ENCODE results near the gene RNF114. TPM values are rescaled to one million over a fixed set of nuclear protein-coding genes. Genes with fewer than 3 reads are reported as not detected.

RNF114 gene
- total RNA-seq, 2 donors from 2014 or later, result 82.0 to 181 TPM

DNA sequence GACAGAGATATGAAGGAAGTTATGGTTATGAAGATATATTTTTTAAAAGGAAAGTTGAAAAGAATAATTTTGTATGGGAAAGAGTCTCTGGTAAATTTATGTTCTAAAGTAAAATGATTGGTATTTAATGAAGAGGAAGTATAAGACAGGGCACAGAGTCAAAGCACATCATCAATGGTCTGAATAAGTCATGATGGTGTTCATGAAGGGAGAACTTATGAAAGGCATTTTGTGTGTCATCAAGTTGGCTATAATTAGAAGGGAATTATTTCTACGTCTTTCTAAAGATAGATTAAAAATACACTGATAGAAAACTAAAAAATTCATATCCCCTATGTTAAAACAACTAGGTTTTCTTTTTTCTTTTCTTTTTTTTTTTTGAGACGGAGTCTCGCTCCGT lies 25.2 kb downstream of the RNF114 start:
- DNase-seq (no peak), ATAC-seq (no peak)
- Histone ChIP-seq H3K9me3 (no peaks in the 10 kb centered on the region), H3K27me3 (no peaks in the 10 kb centered on the region), H3K36me3 (replicated peaks in 1 of 2; ENCODE audit: insufficient read depth in 1 of 2, low read depth in 2 of 2) (peaks cover 0 to 2% of the 10 kb centered on the region in 2 donors), H3K4me3 (no peak overlapping the region), H3K27ac (no peak overlapping the region), H3K4me1 (peaks cover 19% of the 10 kb centered on the region)
- intact Hi-C loops (cut with DNase I), result no loop called here
- WGBS, 2 donors, result 84 to 86% methylated on average over 4 of the region's 4 CpGs
- TF ChIP-seq, protein P1, sequence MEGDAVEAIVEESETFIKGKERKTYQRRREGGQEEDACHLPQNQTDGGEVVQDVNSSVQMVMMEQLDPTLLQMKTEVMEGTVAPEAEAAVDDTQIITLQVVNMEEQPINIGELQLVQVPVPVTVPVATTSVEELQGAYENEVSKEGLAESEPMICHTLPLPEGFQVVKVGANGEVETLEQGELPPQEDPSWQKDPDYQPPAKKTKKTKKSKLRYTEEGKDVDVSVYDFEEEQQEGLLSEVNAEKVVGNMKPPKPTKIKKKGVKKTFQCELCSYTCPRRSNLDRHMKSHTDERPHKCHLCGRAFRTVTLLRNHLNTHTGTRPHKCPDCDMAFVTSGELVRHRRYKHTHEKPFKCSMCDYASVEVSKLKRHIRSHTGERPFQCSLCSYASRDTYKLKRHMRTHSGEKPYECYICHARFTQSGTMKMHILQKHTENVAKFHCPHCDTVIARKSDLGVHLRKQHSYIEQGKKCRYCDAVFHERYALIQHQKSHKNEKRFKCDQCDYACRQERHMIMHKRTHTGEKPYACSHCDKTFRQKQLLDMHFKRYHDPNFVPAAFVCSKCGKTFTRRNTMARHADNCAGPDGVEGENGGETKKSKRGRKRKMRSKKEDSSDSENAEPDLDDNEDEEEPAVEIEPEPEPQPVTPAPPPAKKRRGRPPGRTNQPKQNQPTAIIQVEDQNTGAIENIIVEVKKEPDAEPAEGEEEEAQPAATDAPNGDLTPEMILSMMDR (IDR thresholded peaks at IDR 0.05), result no peak
- TF ChIP-seq POLR2A (IDR thresholded peaks at IDR 0.05), result no peak

DNA sequence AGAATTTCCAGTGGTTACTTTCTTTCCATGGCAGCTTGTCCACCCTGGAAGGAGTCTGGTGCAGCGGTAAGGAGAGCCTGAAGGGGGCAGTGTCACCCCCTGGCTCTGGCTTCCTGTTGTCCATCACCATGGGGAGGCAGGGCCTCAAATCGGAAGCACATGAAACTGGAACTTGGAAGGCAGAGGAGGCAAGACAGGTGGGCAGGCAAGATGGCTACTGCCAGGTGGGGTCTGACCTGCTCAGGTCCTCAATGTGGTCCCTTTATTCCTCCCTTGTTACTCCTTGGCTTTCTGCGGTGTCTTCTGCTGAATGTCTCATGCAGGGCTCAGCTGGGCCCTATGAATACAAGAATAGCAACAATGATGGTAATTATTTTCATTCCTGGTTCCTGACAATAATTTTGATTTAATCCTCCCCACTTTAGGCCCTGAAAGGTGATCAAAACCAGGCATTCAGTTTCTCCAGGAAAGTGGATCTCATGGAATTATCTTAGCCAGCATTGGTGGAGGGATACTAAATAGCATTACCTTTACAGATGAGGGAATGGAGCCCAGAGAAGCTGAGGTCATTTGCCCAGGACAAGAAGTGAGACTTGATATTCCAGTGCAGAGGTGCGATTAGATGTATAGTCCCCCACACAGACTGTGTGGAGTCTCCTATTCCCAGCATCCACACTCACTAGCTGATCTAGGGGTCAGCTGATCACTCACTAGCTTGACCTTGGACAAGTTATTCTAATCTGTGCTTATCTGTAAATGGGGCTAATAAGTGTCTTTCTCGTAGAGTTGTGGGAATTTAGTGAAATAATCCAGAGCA lies 29.0 kb downstream of the RNF114 start:
- WGBS, 2 donors, result 46 to 49% methylated on average over 5 of the region's 5 CpGs
- peaks cover 20% of the 10 kb centered on the region for H3K4me1 ChIP-seq
- H3K27me3 ChIP-seq, result no peaks in the 10 kb centered on the region
- TF ChIP-seq, protein P1 (IDR thresholded peaks at IDR 0.05), result peak in 6 of 7 experiments; percentile 28 to 44 (median 34)
- no peak for TF ChIP-seq POLR2A (IDR thresholded peaks at IDR 0.05)
- peak overlapping the region; percentile 22 to 72 (median 50) for H3K27ac ChIP-seq
- no peak overlapping the region for H3K4me3 ChIP-seq
- no peaks in the 10 kb centered on the region for H3K36me3 ChIP-seq (replicated peaks in 1 of 2; ENCODE audit: insufficient read depth in 1 of 2, low read depth in 2 of 2)
- DNase-seq (peak in 3 of 4 donors; percentile 40 to 52 (median 44)), ATAC-seq (no peak)
- intact Hi-C loops (cut with DNase I), result no loop called here
- no peaks in the 10 kb centered on the region for H3K9me3 ChIP-seq

DNA sequence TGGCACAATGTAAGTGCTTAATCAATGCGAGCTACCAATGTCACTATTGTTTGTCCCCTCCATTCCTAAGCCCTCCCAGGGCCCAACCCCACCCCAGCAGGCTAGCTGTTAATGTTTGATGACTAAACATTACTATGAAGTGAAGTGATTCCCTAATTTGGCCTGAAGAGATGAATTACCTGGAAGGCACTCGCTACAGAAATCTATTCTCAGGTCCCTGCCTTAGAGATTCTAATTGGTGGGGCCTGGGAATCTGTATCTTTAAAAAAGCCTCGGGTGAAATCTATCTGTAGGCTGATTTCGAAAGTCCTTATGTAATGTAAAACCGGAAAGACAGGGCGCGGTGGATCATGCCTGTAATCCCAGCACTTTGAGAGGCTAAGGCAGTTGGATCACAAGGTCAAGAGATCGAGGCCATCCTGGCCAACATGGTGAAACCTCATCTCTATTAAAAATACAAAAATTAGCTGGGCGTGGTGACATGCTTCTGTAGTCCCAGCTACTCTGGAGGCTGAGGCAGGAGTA lies 29.6 kb downstream of the RNF114 start:
- 28 to 35% methylated on average over 9 of the region's 9 CpGs for WGBS, 2 donors
- H3K36me3 ChIP-seq (replicated peaks in 1 of 2; ENCODE audit: insufficient read depth in 1 of 2, low read depth in 2 of 2), result no peaks in the 10 kb centered on the region
- TF ChIP-seq, protein P1 (IDR thresholded peaks at IDR 0.05), result no peak
- no peak for TF ChIP-seq POLR2A (IDR thresholded peaks at IDR 0.05)
- no peaks in the 10 kb centered on the region for H3K27me3 ChIP-seq
- no peaks in the 10 kb centered on the region for H3K9me3 ChIP-seq
- ATAC-seq (peak; percentile 81), DNase-seq (peak; percentile 30 to 49 (median 38))
- H3K27ac ChIP-seq, result peak overlapping the region; percentile 22 to 72 (median 50)
- H3K4me1 ChIP-seq, result peaks cover 20% of the 10 kb centered on the region
- intact Hi-C loops (cut with DNase I), result no loop called here
- H3K4me3 ChIP-seq, result no peak overlapping the region

DNA sequence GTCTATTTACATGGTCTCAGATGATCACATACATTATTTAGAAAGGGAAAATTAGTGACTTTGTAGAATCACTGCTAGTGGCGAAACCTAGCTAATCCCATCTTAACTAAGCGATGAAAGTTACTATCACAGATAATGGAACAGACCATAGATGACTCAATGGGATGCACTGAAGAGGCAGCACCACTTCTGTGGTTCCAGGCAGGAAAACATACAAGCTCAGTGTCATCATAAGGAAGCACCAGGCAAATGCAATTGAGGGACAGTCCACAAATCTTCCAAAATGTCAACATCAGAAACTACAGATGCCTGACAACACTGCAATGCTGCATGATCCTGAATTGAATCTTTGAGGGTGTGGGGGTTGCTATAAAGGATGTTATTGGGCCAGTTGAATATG lies 30.7 kb downstream of the RNF114 start:
- H3K9me3 ChIP-seq, result no peaks in the 10 kb centered on the region
- H3K27me3 ChIP-seq, result no peaks in the 10 kb centered on the region
- peaks cover 20% of the 10 kb centered on the region for H3K4me1 ChIP-seq
- intact Hi-C loops (cut with DNase I), result no loop called here
- TF ChIP-seq, protein P1 (IDR thresholded peaks at IDR 0.05), result no peak
- no peak for TF ChIP-seq POLR2A (IDR thresholded peaks at IDR 0.05)
- DNase-seq (no peak), ATAC-seq (no peak)
- 96 to 97% methylated on average over 2 of the region's 2 CpGs for WGBS, 2 donors
- H3K27ac ChIP-seq, result no peak overlapping the region
- H3K4me3 ChIP-seq, result no peak overlapping the region
- H3K36me3 ChIP-seq (replicated peaks in 1 of 2; ENCODE audit: insufficient read depth in 1 of 2, low read depth in 2 of 2), result no peaks in the 10 kb centered on the region
